ENCODE results near the gene LARGE1. TPM values are rescaled to one million over a fixed set of nuclear protein-coding genes. Genes with fewer than 3 reads are reported as not detected.

Gene LARGE1
- total and polyA plus RNA-seq, 2 of the 8 experiments (the other 6 are each of a cell fraction or from before 2014, with no cell fraction given) = 43.7 to 83.0 TPM

GRCh38 chr22:33659448-33659847 lies 260.8 kb downstream of the LARGE1 start:
- Histone ChIP-seq H3K23ac (ENCODE audit: insufficient read length) (no peak overlapping the region), H2BK20ac (ENCODE audit: low read length) (no peak overlapping the region), H3K56ac (replicated peaks; ENCODE audit: insufficient read length, low read depth, low read length) (no peak overlapping the region), H3K23me2 (ENCODE audit: low read depth, low read length) (no peaks in the 10 kb centered on the region), H2BK15ac (ENCODE audit: low read length) (no peak overlapping the region), H4K8ac (ENCODE audit: extremely low read depth, insufficient read depth, low read length) (no peak overlapping the region), H2AFZ (ENCODE audit: low read length) (no peak overlapping the region), H3K79me1 (ENCODE audit: low read depth, low read length) (peaks cover 6% of the 10 kb centered on the region; the same call in 1 of the 2 replicates), H3K18ac (ENCODE audit: extremely low read depth, low read length) (no peak overlapping the region), H3K4me2 (ENCODE audit: insufficient read depth in 1 of 2, low read depth in 2 of 2, low read length in 2 of 2) (no peak overlapping the region), H2BK12ac (ENCODE audit: low read depth, low read length) (no peak overlapping the region), H3K4me1 (replicated peaks in 1 of 4; ENCODE audit: control insufficient read depth in 3 of 4, insufficient read depth in 4 of 4, low read length in 3 of 4) (peaks cover 0 to 2% (median under 1%) of the 10 kb centered on the region in 4 experiments; a peak in 3 of 7 replicates), H3K9ac (replicated peaks in 1 of 4; ENCODE audit: extremely low read depth in 1 of 4, low read depth in 3 of 4, low read length in 3 of 4) (no peak overlapping the region), H4K91ac (replicated peaks; ENCODE audit: insufficient read length, low read length) (no peak overlapping the region), H3K14ac (ENCODE audit: insufficient read length) (no peak overlapping the region), H4K5ac (ENCODE audit: insufficient read length, low read depth, low read length) (no peak overlapping the region), H2AK5ac (ENCODE audit: low read depth, low read length) (no peak overlapping the region), H3K27me3 (replicated peaks in 1 of 4; ENCODE audit: control insufficient read depth in 3 of 4, extremely low read depth in 1 of 4, insufficient read depth in 3 of 4, low read length in 3 of 4) (no peaks in the 10 kb centered on the region), H2BK5ac (ENCODE audit: low read depth, low read length) (no peak overlapping the region), H3K27ac (ENCODE audit: low read depth, low read length) (no peak overlapping the region), H3K4ac (replicated peaks; ENCODE audit: insufficient read length, low read depth, low read length) (no peak overlapping the region), H3K9me3 (ENCODE audit: insufficient read depth in 2 of 2, low read depth in 1 of 2, low read length in 1 of 2) (no peaks in the 10 kb centered on the region), H3K36me3 (ENCODE audit: control insufficient read depth in 2 of 4, insufficient read depth in 4 of 4, low read length in 3 of 4) (no peaks in the 10 kb centered on the region; a peak in 1 of 8 replicates), H3K4me3 (ENCODE audit: extremely low read depth in 1 of 4, insufficient read depth in 2 of 4, low read depth in 3 of 4, low read length in 4 of 4) (no peak overlapping the region), H4K20me1 (replicated peaks in 1 of 2; ENCODE audit: control insufficient read depth in 1 of 2, insufficient read depth in 2 of 2, low read length in 2 of 2) (peaks cover 0 to 4% of the 10 kb centered on the region in 2 experiments), H2BK120ac (replicated peaks; ENCODE audit: low read depth, low read length) (no peak overlapping the region), H3K79me2 (ENCODE audit: control insufficient read depth in 1 of 2, insufficient read depth in 2 of 2, low read length in 2 of 2) (peaks cover 6 to 90% of the 10 kb centered on the region in 2 experiments; a peak in 3 of 4 replicates)
- no peak for DNase-seq (ENCODE audit: low read depth in 1 of 2, low spot score in 2 of 2)
- ChIA-PET CTCF (ENCODE audit: partially characterized antibody) (interaction anchor here (1.0 kb wide), 1 partner anchor 9 kb away, joined by 3 read pairs; no protein-coding TSS in a partner anchor), POLR2A (ENCODE audit: partially characterized antibody) (no interaction called here)
- 90% methylated on average over 2 of the region's 2 CpGs; no CpG with 5 or more reads in 1 of the 2 experiments for WGBS, 2 experiments (ENCODE audit: extremely low coverage in 1 of 2, insufficient coverage in 1 of 2, insufficient read length in 1 of 2, insufficient replicate concordance in 2 of 2, low coverage in 1 of 2, low lambda C conversion rate in 2 of 2, missing lambda C conversion rate in 1 of 2)
- TF ChIP-seq ZNF274 (IDR thresholded peaks at IDR 0.05; ENCODE audit: borderline replicate concordance, extremely low read depth, low read length) = no peak
- no peak for TF ChIP-seq YY1 (IDR thresholded peaks at IDR 0.05; ENCODE audit: low read depth, low read length)
- TF ChIP-seq BACH1 (IDR thresholded peaks at IDR 0.05; ENCODE audit: low read length) = no peak
- no peak for TF ChIP-seq CBX8 (IDR thresholded peaks at IDR 0.05; ENCODE audit: borderline replicate concordance, low read depth, low read length)
- TF ChIP-seq POLR2AphosphoS5 (IDR thresholded peaks at IDR 0.05; ENCODE audit: low read depth, low read length) = no peak
- TF ChIP-seq BRCA1 (IDR thresholded peaks at IDR 0.05; ENCODE audit: low read depth, low read length) = no peak
- TF ChIP-seq HDAC2 (IDR thresholded peaks at IDR 0.05; ENCODE audit: borderline replicate concordance in 1 of 2, low read depth in 2 of 2, low read length in 2 of 2) = no peak
- no peak for FAIRE-seq
